Measurements from ENCODE around the gene TRHDE.

DNA sequence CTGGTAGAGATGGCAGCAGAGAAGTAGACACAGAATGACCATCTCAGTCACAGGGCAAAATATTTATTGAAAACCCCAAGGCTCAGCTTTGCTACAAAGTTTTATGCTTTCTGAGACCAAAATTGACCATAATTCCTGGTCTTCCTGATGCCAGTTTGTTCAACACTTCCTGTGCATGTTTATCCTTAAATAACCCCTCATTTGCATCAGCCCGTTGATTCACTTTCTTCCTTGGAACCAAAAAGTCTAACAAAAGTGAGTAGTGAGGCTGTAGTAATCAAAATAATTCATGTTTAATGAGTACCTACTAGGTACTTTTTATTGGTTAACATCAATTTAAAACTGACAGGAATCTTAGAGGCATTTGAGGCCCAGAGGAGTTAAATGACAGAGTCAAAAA, 51.7 kb downstream of the TRHDE start:
- TF ChIP-seq, protein P1, sequence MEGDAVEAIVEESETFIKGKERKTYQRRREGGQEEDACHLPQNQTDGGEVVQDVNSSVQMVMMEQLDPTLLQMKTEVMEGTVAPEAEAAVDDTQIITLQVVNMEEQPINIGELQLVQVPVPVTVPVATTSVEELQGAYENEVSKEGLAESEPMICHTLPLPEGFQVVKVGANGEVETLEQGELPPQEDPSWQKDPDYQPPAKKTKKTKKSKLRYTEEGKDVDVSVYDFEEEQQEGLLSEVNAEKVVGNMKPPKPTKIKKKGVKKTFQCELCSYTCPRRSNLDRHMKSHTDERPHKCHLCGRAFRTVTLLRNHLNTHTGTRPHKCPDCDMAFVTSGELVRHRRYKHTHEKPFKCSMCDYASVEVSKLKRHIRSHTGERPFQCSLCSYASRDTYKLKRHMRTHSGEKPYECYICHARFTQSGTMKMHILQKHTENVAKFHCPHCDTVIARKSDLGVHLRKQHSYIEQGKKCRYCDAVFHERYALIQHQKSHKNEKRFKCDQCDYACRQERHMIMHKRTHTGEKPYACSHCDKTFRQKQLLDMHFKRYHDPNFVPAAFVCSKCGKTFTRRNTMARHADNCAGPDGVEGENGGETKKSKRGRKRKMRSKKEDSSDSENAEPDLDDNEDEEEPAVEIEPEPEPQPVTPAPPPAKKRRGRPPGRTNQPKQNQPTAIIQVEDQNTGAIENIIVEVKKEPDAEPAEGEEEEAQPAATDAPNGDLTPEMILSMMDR (IDR thresholded peaks at IDR 0.05; ENCODE audit: insufficient read depth, low read length, poor library complexity, severe bottlenecking): no peak
- no peak for TF ChIP-seq EZH2phosphoT487 (conservative IDR thresholded peaks at IDR 0.05; ENCODE audit: low read length)

Measured in SU-DHL-6 (cell line).